ENCODE measurements around the gene HEYL.

HEYL gene

GRCh38 chr1:39585933-39586332 lies 53.5 kb downstream of the HEYL start:
- Histone ChIP-seq H3K27ac (ENCODE audit: low read length) (no peak overlapping the region), H3K4me1 (ENCODE audit: low read length) (peaks cover 5% of the 10 kb centered on the region; the same call in 1 of the 2 replicates), H3K4me2 (ENCODE audit: low read length) (no peak overlapping the region), H3K27me3 (ENCODE audit: low read depth, low read length) (no peaks in the 10 kb centered on the region), H4K20me1 (ENCODE audit: insufficient read depth, low read length) (no peaks in the 10 kb centered on the region), H3K4me3 (ENCODE audit: low read length) (no peak overlapping the region), H2AFZ (ENCODE audit: low read depth, low read length) (no peak overlapping the region), H3K9ac (ENCODE audit: low read length) (no peak overlapping the region), H3K79me2 (ENCODE audit: low read length) (no peaks in the 10 kb centered on the region), H3K9me3 (ENCODE audit: insufficient read depth, low read length) (no peaks in the 10 kb centered on the region), H3K36me3 (replicated peaks; ENCODE audit: low read depth, low read length) (no peaks in the 10 kb centered on the region)
- TF ChIP-seq EZH2phosphoT487 (IDR thresholded peaks at IDR 0.05; ENCODE audit: low read depth) (no peak), CTCF (IDR thresholded peaks at IDR 0.05; ENCODE audit: low read depth, low read length) (no peak)

- H3K36me3 ChIP-seq (replicated peaks; ENCODE audit: low read depth, low read length), result peaks cover 36% of the 10 kb centered on the region
- H3K27me3 ChIP-seq (ENCODE audit: low read depth, low read length), result no peaks in the 10 kb centered on the region
- peaks cover 56% of the 10 kb centered on the region for H3K79me2 ChIP-seq (ENCODE audit: low read length)
- peak overlapping the region; percentile 68 for H3K27ac ChIP-seq (ENCODE audit: low read length)
- H4K20me1 ChIP-seq (ENCODE audit: insufficient read depth, low read length), result peaks cover 42% of the 10 kb centered on the region
- H3K9me3 ChIP-seq (ENCODE audit: insufficient read depth, low read length), result no peaks in the 10 kb centered on the region
- peaks cover 20% of the 10 kb centered on the region for H3K4me1 ChIP-seq (ENCODE audit: low read length)
- peak overlapping the region; percentile 98 for H3K9ac ChIP-seq (ENCODE audit: low read length)
- H2AFZ ChIP-seq (ENCODE audit: low read depth, low read length), result no peak overlapping the region
- H3K4me2 ChIP-seq (ENCODE audit: low read length), result peak overlapping the region; percentile 85
- TF ChIP-seq CTCF (IDR thresholded peaks at IDR 0.05; ENCODE audit: low read depth, low read length) (no peak), EZH2phosphoT487 (IDR thresholded peaks at IDR 0.05; ENCODE audit: low read depth) (no peak)
- H3K4me3 ChIP-seq (ENCODE audit: low read length), result peak overlapping the region; percentile 80
Observed at GRCh38 chr1:39576016-39576657, 63.3 kb downstream of the HEYL start.

GRCh38 chr1:39575191-39576015 lies 64.0 kb downstream of the HEYL start:
- Histone ChIP-seq H3K27ac (ENCODE audit: low read length) (peak overlapping the region; percentile 68), H3K4me3 (ENCODE audit: low read length) (peak overlapping the region; percentile 80), H3K36me3 (replicated peaks; ENCODE audit: low read depth, low read length) (peaks cover 42% of the 10 kb centered on the region)

More at GRCh38 chr1:39575191-39576015, 64.0 kb downstream of the HEYL start:
- peak overlapping the region; percentile 85 for H3K4me2 ChIP-seq (ENCODE audit: low read length)
- H3K4me1 ChIP-seq (ENCODE audit: low read length), result peaks cover 20% of the 10 kb centered on the region
- H3K27me3 ChIP-seq (ENCODE audit: low read depth, low read length), result no peaks in the 10 kb centered on the region
- no peaks in the 10 kb centered on the region for H3K9me3 ChIP-seq (ENCODE audit: insufficient read depth, low read length)
- no peak for TF ChIP-seq EZH2phosphoT487 (IDR thresholded peaks at IDR 0.05; ENCODE audit: low read depth)
- TF ChIP-seq CTCF (IDR thresholded peaks at IDR 0.05; ENCODE audit: low read depth, low read length), result no peak
- H3K79me2 ChIP-seq (ENCODE audit: low read length), result peaks cover 63% of the 10 kb centered on the region
- no peak overlapping the region for H2AFZ ChIP-seq (ENCODE audit: low read depth, low read length)
- H3K9ac ChIP-seq (ENCODE audit: low read length), result peak overlapping the region; percentile 98
- peaks cover 45% of the 10 kb centered on the region for H4K20me1 ChIP-seq (ENCODE audit: insufficient read depth, low read length)
